Activated T-helper 2 cell treated with anti-CD3 and anti-CD28 coated beads, Interferon-gamma antibody, Interleukin-2, Interleukin-4, amounts not matched to agents 10 μg/mL and 5 μg/mL and 100 μg/mL, durations not matched to agents 14 hours and 24 hours and 36 hours (primary cell): ENCODE measurements around the gene SMS. TPM values are rescaled to one million over a fixed set of nuclear protein-coding genes. Genes with fewer than 3 reads are reported as not detected.

ENCODE experiments used
- DNase-seq: peaks from one replicate; pipeline ENCODE4 v3.0.0; 2021; ENCODE audit warnings: low spot score
- H3K27ac Mint-ChIP-seq: one replicate; pipeline ENCODE4 v1.8.0; 2021; ENCODE audit warnings: mixed read lengths
- H3K27me3 Mint-ChIP-seq: one replicate; pipeline ENCODE4 v1.8.0; 2021; ENCODE audit warnings: low read depth, mixed read lengths
- H3K36me3 Mint-ChIP-seq: one replicate; pipeline ENCODE4 v1.8.0; 2021; ENCODE audit warnings: low read depth, mixed read lengths
- H3K4me1 Mint-ChIP-seq: one replicate; pipeline ENCODE4 v1.8.0; 2021; ENCODE audit warnings: low read depth, mixed read lengths
- H3K4me3 Mint-ChIP-seq: one replicate; pipeline ENCODE4 v1.8.0; 2021; ENCODE audit warnings: low read depth, mild to moderate bottlenecking, moderate library complexity, mixed read lengths
- H3K9me3 Mint-ChIP-seq: one replicate; pipeline ENCODE4 v1.8.0; 2021; ENCODE audit warnings: mixed read lengths
- intact Hi-C: fragments of 100-400 bp; cut with micrococcal nuclease; formaldehyde crosslinking; loops from one replicate; pipeline ENCODE4 v1.15.1; 2023
- total RNA-seq: library from RNA; stranded (reverse); gene quantifications from 2 replicates; pipeline ENCODE4 v1.2.3, GENCODE V29; 2022

Gene SMS
- total RNA-seq, 1 donor from 2014 or later, result 143 TPM

DNA sequence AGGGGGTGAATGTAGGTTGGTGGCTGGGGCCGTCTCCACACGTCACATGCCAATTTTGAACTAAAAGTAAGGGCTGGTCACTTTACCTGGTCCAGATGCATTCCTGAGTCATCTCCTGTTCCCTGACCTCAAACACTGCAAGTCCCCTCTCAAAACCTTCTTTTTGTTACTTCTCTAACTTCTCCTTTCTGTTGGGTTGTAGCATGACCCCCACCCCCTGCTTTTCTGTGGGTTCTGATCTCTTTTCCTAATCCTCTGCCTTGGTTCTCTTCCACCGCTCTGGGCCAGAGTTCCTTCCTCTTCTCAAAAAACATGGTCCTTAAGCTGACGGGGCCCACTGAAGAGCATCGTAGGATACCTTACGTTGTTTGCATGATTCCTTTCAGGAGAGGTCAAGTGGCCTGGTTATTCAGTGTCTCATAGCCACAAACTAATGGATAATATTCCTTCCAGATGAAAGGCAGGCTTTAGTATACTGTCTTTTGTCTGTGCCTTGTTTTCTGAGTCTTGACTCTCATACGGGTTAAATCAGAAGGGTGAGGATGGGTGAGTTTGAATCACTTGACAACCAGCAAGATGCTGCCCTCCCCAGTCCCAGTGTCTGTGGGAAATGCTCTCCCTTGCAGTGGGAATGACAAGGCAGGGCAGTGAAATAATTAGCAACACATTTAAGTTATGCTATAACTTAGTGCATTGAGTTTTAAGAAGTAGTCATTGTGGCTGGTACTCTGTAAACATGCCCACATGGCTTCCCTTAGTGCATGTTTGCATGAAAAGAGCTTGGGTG lies 15.1 kb downstream of the SMS start:
- DNase-seq, result no peak
- H3K27ac Mint-ChIP-seq, result no peak overlapping the region
- peaks cover 38% of the 10 kb centered on the region for H3K4me1 Mint-ChIP-seq
- no peaks in the 10 kb centered on the region for H3K9me3 Mint-ChIP-seq
- peaks cover 19% of the 10 kb centered on the region for H3K36me3 Mint-ChIP-seq
- intact Hi-C loops, result no loop called here
- no peaks in the 10 kb centered on the region for H3K27me3 Mint-ChIP-seq
- H3K4me3 Mint-ChIP-seq, result no peak overlapping the region

DNA sequence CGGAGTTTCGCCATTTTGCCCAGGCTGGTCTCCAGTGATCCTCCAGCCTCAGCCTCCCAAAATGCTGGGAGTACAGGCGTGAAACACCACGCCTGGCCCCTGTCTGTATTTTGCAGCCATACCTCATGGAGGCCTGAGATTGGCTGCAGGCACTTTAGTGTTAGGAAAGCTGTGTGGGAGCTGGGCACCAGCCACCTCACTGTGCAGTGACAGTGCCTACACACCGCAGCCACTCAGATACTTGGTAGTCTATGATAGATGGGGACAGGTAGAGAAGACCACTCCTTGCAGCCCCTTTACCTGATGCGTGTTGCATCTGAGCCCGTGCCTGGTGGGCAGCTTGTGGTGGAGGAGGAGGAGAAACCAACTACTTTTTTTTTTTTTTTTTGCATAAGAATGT lies 16.3 kb downstream of the SMS start:
- DNase-seq, result no peak
- H3K27ac Mint-ChIP-seq, result no peak overlapping the region
- intact Hi-C loops, result no loop called here
- peaks cover 22% of the 10 kb centered on the region for H3K36me3 Mint-ChIP-seq
- H3K4me3 Mint-ChIP-seq, result no peak overlapping the region
- H3K9me3 Mint-ChIP-seq, result no peaks in the 10 kb centered on the region
- H3K27me3 Mint-ChIP-seq, result no peaks in the 10 kb centered on the region
- H3K4me1 Mint-ChIP-seq, result peaks cover 42% of the 10 kb centered on the region

DNA sequence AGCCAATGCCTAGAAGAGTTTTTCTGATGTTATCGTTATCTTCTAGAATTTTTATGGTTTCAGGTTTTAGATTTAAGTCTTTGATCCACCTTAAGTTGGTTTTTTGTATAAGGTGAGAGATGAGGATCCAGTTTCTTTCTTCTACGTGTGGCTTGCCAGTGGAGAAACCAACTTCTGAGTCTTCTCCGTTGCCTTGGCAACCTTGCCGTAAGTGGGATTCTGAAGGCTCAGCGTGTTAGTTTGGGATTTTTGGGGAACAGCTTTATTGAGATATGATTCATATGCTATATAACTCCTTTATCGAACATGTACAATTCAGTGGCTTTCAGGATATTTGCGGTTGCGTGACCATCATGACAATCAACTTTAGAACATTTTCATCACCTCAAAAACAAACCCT lies 17.7 kb downstream of the SMS start:
- DNase-seq, result no peak
- Mint-ChIP-seq H3K9me3 (no peaks in the 10 kb centered on the region), H3K36me3 (peaks cover 19% of the 10 kb centered on the region), H3K4me3 (no peak overlapping the region), H3K4me1 (peaks cover 49% of the 10 kb centered on the region), H3K27me3 (no peaks in the 10 kb centered on the region), H3K27ac (no peak overlapping the region)
- intact Hi-C loops, result no loop called here

DNA sequence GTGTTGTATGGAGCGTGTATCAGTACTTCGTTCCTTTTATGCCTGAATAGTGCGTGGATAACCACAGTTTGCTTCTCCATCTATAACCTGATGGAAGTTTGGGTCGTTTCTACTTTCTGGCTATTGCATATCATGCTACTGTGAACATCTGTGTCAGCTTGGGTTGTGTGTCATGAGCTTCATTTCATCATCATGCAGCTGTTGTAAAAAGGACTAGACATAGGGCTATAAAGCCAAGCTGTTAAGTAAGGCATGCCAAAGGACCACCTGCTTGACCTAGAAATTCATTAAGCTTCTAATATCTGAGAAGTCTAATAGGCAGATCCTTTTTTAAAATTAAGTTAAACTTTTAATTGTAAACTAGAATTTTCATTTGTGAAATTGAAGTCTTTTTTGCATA lies 18.4 kb downstream of the SMS start:
- H3K36me3 Mint-ChIP-seq, result peaks cover 18% of the 10 kb centered on the region
- H3K27ac Mint-ChIP-seq, result no peak overlapping the region
- intact Hi-C loops, result no loop called here
- no peaks in the 10 kb centered on the region for H3K9me3 Mint-ChIP-seq
- H3K4me1 Mint-ChIP-seq, result peaks cover 52% of the 10 kb centered on the region
- DNase-seq, result no peak
- H3K4me3 Mint-ChIP-seq, result no peak overlapping the region
- H3K27me3 Mint-ChIP-seq, result no peaks in the 10 kb centered on the region

DNA sequence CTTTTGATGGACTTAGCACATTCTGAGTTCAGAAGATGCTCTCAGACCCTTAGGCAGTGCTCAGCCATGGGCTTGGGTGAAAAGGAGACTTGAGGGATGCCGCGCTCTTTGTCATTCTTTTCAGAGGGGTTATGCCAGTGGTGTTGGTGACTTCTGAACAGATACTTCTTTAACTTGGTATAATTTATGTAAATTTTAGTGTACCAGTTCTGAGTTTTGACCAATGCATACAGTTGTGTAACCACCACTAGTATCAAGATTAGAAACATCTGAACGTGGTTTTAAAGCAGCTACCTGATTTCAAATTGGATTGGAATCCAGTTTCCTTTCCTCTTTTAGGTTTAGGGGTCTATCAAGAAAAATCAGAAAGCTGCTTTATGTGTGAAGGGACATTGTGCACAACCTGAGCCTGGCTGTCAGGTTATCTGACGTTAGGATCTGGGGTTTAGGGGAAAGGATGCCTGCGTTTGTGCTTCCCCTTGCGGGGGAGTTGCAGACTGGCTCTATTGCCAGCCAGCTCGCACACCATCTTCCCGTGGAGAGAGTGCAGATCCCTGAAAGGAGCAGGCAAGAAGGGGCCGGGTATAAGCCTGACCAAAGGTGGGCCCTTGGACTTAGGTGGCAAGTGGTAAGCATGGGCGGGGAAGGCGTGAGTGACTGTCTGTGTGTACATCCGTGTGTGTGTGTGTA lies 19.0 kb downstream of the SMS start:
- Mint-ChIP-seq H3K27ac (peak overlapping the region; percentile 22), H3K9me3 (no peaks in the 10 kb centered on the region), H3K27me3 (no peaks in the 10 kb centered on the region), H3K4me1 (peaks cover 52% of the 10 kb centered on the region), H3K4me3 (peak overlapping the region; percentile 39), H3K36me3 (peaks cover 18% of the 10 kb centered on the region)
- no peak for DNase-seq
- intact Hi-C loops, result no loop called here

DNA sequence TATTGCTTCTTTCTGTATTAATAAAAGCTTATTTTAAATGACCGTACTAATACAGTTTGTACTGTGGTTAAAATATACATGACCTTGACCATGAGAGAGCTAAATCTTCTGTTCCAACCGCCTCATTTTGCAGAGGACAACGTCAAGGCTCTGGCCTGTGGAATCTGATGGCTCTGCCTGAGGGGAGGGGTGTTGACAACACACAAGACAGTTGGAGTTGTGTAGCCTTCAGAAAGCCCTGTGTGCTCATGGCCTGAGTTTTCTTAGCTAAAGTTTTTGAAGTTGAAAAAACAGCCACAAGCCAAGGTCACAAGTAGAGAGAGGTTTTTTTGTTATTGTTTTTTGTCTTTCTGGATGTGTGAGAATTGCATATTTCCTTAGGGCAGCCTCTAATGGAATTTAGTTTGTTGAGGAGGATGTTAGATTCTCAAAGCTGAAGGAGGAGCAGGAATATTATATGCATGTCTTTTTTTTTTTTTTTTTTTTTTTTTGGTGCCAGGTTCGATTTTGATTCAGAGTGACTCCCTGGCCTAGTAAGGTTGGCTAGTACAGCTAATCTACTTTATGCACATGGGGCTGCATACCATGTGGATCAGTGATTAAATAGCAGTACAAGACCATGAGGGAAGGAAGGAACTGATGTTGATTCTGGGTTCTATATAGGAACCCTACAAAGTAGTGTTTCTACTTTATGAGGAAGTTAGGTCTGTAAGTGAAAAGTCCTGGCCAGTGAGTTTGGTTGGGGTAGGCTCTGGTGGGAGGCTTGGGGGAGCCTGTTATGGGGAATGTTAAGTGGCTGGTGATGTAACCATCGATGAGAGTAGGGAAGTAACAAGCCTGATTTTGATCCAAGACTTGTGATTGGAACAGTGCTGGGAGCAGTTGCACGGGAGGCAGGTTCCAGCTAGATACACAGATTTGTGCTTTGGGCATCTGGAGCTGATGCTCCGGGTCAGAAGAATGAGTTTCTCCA lies 20.3 kb downstream of the SMS start:
- intact Hi-C loops, result no loop called here
- Mint-ChIP-seq H3K4me1 (peaks cover 50% of the 10 kb centered on the region), H3K9me3 (no peaks in the 10 kb centered on the region), H3K27ac (peak overlapping the region; percentile 65), H3K36me3 (peaks cover 13% of the 10 kb centered on the region), H3K27me3 (no peaks in the 10 kb centered on the region), H3K4me3 (no peak overlapping the region)
- no peak for DNase-seq

DNA sequence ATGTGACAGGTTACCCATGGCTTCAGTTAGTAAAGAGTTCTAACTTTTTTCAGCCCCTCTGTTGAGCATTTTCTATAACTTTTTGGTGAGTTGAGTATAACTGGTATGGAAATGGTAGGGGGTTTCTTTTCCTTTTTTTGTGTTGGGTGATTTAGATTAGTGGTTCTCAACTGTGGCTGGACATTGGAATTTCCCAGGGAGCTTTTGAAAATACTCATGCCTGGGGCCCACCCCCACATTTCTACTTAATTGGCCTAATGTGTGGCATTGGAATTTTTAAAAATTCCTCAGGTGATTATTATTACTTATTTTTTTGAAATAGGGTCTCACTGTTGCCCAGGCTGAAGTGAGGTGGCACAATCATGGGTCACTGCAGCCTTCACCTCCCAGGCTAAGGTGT lies 21.9 kb downstream of the SMS start:
- intact Hi-C loops, result no loop called here
- H3K36me3 Mint-ChIP-seq, result peaks cover 25% of the 10 kb centered on the region
- H3K4me3 Mint-ChIP-seq, result no peak overlapping the region
- peaks cover 47% of the 10 kb centered on the region for H3K4me1 Mint-ChIP-seq
- no peak overlapping the region for H3K27ac Mint-ChIP-seq
- no peaks in the 10 kb centered on the region for H3K27me3 Mint-ChIP-seq
- DNase-seq, result no peak
- H3K9me3 Mint-ChIP-seq, result no peaks in the 10 kb centered on the region

DNA sequence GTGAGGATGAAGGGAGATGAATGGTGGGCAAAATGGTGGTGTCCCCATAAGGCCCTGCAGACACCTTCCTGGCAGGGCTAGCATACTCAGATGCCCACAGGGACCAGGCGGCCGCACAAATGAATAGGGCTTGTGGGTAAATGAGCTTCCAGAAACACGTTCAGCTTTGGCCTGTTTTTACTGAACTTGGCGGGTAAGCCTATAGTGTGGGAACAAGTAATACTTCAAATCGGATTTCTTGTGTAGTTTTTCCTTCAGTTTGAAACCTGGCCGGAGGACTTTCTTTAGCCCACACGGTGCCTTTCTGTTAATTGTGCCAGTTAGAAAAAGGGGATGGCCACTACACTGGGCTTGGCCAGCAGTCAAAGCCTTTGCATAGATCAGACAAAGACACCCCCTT lies 22.8 kb downstream of the SMS start:
- peaks cover 22% of the 10 kb centered on the region for H3K36me3 Mint-ChIP-seq
- no peak overlapping the region for H3K4me3 Mint-ChIP-seq
- H3K9me3 Mint-ChIP-seq, result no peaks in the 10 kb centered on the region
- intact Hi-C loops, result no loop called here
- no peaks in the 10 kb centered on the region for H3K27me3 Mint-ChIP-seq
- no peak for DNase-seq
- H3K4me1 Mint-ChIP-seq, result peaks cover 40% of the 10 kb centered on the region
- H3K27ac Mint-ChIP-seq, result no peak overlapping the region

DNA sequence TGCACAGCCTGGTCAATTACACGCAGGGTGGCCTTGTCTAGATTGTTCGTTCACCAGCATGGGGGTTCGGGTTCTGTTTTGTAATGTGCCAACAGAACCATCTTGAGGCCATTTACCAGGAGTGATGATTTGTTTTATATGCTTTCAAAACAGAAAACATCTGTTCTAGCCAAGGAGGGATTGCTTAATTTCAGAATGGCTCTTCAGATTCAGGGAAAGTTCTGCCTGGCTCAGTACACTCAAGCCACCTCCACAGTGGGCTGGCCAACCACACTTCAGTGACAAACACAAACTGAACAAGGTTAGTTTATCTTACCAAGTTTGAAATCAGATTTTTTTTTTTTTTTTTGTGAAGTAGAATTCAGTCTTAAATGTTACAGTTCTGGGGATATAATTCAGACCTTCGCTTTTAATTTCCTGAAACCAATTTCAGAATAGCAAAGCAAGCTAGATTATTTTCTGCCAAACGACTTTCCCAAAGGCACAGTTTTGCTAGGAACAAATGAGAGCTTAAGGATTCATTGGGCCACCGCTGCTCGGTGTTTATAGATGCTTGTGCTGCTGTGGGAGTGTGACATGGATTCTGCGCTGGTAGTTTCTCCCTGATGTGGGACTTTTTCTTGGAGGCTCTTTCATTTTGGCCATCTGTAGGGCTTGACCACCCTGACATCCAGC lies 23.4 kb downstream of the SMS start:
- Mint-ChIP-seq H3K27me3 (no peaks in the 10 kb centered on the region), H3K4me3 (no peak overlapping the region), H3K4me1 (peaks cover 34% of the 10 kb centered on the region), H3K9me3 (no peaks in the 10 kb centered on the region), H3K36me3 (peaks cover 22% of the 10 kb centered on the region), H3K27ac (no peak overlapping the region)
- intact Hi-C loops, result no loop called here
- DNase-seq, result no peak

DNA sequence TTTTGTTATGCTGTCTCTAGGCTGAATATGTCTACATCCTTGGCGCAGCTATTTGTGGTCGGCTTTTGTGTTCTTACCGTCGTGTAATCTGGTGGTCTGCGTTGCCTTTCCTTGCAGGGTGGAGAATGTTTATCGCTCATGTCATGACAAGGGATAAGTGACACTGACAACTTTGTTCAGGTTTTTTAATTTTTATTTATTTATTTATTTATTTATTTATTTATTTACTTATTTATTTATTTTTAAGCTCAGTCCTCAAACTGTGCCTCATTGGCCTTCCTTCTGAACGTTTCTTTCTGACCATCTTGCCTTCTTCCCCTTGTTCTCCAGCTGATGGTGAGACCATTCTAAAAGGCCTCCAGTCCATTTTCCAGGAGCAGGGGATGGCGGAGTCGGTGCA lies 26.4 kb downstream of the SMS start:
- no peaks in the 10 kb centered on the region for H3K9me3 Mint-ChIP-seq
- DNase-seq, result no peak
- H3K4me1 Mint-ChIP-seq, result peaks cover 17% of the 10 kb centered on the region
- H3K4me3 Mint-ChIP-seq, result no peak overlapping the region
- H3K27ac Mint-ChIP-seq, result no peak overlapping the region
- intact Hi-C loops, result no loop called here
- H3K27me3 Mint-ChIP-seq, result no peaks in the 10 kb centered on the region
- H3K36me3 Mint-ChIP-seq, result peaks cover 28% of the 10 kb centered on the region

DNA sequence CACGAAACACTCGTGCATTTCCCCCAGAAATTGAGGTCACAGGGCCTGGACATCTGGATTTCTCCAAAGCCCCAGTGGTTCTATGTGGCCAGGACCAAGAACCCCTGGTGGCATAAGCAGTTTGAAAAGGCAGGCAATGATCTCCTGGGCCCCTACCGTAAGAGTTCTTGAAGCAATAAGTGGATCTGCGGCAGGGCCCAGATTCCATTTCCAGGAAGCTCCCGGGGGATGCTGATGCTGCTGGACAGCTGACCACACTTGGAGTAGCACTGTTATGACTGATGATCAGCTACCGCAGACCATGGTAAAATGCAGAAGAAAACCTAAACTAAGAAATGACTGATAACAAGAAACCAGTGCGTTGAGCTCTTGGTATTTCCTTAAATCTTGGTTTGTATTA lies 27.8 kb downstream of the SMS start:
- intact Hi-C loops, result no loop called here

DNA sequence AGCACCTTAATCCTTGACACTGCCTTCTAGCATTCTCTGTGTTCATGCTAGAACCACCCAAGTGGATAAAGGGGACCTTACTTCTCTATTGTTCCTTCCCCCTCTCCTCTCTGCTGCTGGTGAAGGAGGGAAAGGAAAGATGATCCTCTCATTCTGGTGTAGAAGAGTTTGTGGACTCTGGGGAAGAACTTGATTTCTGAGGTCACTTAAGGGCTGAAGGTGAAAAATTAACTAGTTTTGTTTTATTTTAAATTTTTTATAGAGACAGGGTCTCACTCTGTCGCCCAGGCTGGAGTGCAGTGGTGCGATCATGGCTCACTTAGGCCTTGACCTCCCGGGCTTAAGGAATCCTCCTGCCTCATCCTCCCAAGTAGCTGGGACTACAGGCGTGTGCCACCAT lies 29.8 kb downstream of the SMS start:
- Mint-ChIP-seq H3K27ac (no peak overlapping the region), H3K4me3 (no peak overlapping the region), H3K4me1 (peaks cover 27% of the 10 kb centered on the region), H3K9me3 (no peaks in the 10 kb centered on the region), H3K27me3 (no peaks in the 10 kb centered on the region), H3K36me3 (peaks cover 54% of the 10 kb centered on the region)
- intact Hi-C loops, result loop anchor here (5.0 kb wide), 1 partner anchor 43 kb away; no protein-coding TSS in a partner anchor
- DNase-seq, result no peak

More for the DNA sequence above, 27.8 kb downstream of the SMS start:
- H3K27me3 Mint-ChIP-seq, result no peaks in the 10 kb centered on the region
- H3K4me1 Mint-ChIP-seq, result peaks cover 18% of the 10 kb centered on the region
- H3K27ac Mint-ChIP-seq, result no peak overlapping the region
- H3K4me3 Mint-ChIP-seq, result no peak overlapping the region
- H3K9me3 Mint-ChIP-seq, result no peaks in the 10 kb centered on the region
- no peak for DNase-seq
- H3K36me3 Mint-ChIP-seq, result peaks cover 41% of the 10 kb centered on the region
